GM20000 (cell line): ENCODE measurements around the gene TARBP1.

Experiments used
- DNase-seq: peaks from one replicate; pipeline ENCODE4 v3.0.0; 2012; ENCODE audit warnings: low spot score
- CTCF ChIP-seq: IDR thresholded peaks from 2 replicates; pipeline ENCODE4 v1.5.1; 2012; ENCODE audit warnings: mild to moderate bottlenecking, control low read depth; ENCODE audit errors: extremely low read depth, missing control alignments

The TARBP1 gene

GRCh38 chr1:234440348-234440747 is 38.6 kb downstream of the TARBP1 start:
- no peak for DNase-seq
- TF ChIP-seq CTCF: no peak

GRCh38 chr1:234438579-234438978 is 40.4 kb downstream of the TARBP1 start:
- TF ChIP-seq CTCF: no peak
- DNase-seq: no peak

GRCh38 chr1:234437423-234438171 is 41.4 kb downstream of the TARBP1 start:
- TF ChIP-seq CTCF: no peak
- no peak for DNase-seq

- DNase-seq: no peak
These were observed 43.4 kb downstream of the TARBP1 start for GRCh38 chr1:234435620-234436019.

GRCh38 chr1:234434706-234435105 is 44.3 kb downstream of the TARBP1 start:
- DNase-seq: no peak
- TF ChIP-seq CTCF: no peak

More at GRCh38 chr1:234435620-234436019, 43.4 kb downstream of the TARBP1 start:
- TF ChIP-seq CTCF: no peak

- DNase-seq: peak; percentile 43
- TF ChIP-seq CTCF: no peak
These were observed 45.3 kb downstream of the TARBP1 start for GRCh38 chr1:234433563-234434285.

GRCh38 chr1:234431255-234431654 is 47.7 kb downstream of the TARBP1 start:
- no peak for TF ChIP-seq CTCF
- DNase-seq: no peak
